Measurements from ENCODE around the gene ANKRD44. TPM values are rescaled to one million over a fixed set of nuclear protein-coding genes. Genes with fewer than 3 reads are reported as not detected.

Gene ANKRD44
- total RNA-seq, 2 donors from 2014 or later, result 7.0 to 10.1 TPM

DNA sequence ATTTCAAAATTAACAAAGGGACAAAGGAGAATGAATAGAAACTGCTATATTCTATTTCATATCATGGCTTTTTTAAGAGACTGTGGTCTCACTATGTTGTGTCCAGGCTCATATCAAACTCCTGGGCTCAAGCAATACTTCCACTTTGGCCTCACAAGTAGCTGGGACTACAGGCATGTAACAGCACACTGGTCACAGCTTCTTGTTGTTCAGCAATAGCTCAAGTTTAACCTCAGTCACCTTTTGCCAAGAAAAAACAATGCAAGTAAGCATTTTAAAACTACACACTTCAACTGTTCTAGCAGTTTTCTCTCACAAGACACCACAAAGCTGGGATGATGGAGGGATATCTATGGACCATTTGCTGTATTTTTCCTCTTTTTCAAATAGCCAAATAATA lies 77.1 kb downstream of the ANKRD44 start:
- DNase-seq (ENCODE audit: low spot score), result no peak
- Histone ChIP-seq H3K36me3 (no peaks in the 10 kb centered on the region), H3K4me3 (no peak overlapping the region), H3K27me3 (no peaks in the 10 kb centered on the region), H3K4me1 (peaks cover 0 to 4% of the 10 kb centered on the region in 2 donors), H3K9me3 (no peaks in the 10 kb centered on the region), H3K27ac (no peak overlapping the region)
- TF ChIP-seq, protein P1, sequence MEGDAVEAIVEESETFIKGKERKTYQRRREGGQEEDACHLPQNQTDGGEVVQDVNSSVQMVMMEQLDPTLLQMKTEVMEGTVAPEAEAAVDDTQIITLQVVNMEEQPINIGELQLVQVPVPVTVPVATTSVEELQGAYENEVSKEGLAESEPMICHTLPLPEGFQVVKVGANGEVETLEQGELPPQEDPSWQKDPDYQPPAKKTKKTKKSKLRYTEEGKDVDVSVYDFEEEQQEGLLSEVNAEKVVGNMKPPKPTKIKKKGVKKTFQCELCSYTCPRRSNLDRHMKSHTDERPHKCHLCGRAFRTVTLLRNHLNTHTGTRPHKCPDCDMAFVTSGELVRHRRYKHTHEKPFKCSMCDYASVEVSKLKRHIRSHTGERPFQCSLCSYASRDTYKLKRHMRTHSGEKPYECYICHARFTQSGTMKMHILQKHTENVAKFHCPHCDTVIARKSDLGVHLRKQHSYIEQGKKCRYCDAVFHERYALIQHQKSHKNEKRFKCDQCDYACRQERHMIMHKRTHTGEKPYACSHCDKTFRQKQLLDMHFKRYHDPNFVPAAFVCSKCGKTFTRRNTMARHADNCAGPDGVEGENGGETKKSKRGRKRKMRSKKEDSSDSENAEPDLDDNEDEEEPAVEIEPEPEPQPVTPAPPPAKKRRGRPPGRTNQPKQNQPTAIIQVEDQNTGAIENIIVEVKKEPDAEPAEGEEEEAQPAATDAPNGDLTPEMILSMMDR (IDR thresholded peaks at IDR 0.05), result no peak

DNA sequence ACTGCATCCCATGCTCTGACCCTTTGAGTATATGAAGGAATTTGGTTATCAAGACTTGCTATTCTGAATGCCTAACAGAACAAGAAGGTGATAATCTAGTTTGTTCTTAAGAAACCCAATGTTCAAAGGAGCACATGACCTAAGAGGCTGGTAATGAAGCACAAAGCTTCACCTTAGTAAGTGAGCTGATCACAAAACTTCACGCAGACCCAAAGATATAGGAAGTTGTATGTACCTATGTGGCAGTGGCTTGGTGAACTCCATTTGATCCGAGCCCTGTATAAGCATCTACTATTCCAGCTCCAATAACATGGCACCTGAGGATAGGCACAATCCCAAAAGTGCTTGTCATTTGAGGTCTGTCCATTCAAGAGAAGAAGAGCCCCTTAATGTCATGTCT lies 78.6 kb downstream of the ANKRD44 start:
- Histone ChIP-seq H3K4me1 (peaks cover 0 to 4% of the 10 kb centered on the region in 2 donors), H3K9me3 (no peaks in the 10 kb centered on the region), H3K27me3 (no peaks in the 10 kb centered on the region), H3K27ac (no peak overlapping the region), H3K36me3 (no peaks in the 10 kb centered on the region), H3K4me3 (no peak overlapping the region)
- TF ChIP-seq, protein P1 (IDR thresholded peaks at IDR 0.05), result no peak
- DNase-seq (ENCODE audit: low spot score), result no peak

DNA sequence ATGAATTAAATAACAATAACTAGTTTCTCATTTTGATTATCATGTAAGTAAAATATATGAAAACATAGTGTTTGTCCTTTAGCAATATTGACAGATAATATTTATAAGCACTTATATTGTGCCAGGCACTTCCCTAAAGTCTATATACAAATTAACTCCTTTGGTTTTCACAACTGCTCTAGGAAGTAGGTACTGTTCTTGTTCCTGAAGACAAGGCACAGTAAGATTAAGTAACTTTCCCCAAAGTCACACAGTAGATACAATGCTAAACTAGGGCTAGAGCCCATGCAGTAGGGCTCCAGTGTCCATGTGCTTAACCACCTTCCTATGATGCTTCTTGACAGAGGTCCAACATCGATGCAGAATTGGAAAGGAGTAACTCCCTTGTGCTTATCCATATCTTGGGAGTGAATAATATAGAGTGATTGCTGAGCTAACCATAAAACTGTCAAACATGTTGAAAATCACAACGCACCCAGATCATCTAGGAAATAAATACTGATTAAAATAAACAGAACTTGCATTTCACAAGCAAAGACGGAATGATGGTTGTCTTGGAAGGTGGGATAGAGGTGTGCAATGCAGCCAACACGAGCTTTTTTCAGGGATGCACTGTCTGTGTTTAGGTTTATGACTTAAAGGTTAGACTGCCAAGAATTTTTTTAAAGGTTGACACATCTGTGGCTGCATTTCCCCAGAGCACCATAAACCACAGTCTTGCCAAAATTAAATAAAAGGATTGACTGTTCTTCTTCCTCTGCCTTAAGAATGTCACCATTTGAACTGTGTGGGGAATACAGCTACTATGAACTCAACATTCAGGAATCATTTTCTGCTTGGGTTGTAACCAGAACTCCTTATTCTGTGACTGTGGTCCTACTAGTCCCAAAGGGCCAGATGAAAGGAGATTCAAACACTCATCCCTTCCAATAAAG lies 80.8 kb downstream of the ANKRD44 start:
- peaks cover 0 to 4% of the 10 kb centered on the region in 2 donors for H3K4me1 ChIP-seq
- TF ChIP-seq, protein P1 (IDR thresholded peaks at IDR 0.05), result no peak
- no peak for DNase-seq (ENCODE audit: low spot score)

DNA sequence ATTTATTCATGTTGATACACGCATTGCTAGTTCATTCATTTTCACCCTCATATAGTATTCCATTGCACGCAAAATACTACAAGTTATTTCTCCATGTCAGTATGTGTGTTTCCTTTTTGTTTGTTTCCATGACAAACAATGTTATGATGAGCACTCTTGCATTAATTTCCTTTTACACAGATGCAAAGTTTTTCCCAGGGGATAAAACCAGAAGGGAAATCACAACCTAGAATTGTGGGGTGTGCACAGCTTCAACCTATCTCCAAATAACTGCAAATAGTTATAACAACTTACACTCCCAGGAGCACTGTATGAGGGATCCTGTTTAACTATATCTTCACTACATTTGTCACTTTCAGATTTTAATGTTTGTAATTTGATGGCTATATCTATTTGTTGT lies 87.1 kb downstream of the ANKRD44 start:
- no peak for DNase-seq (ENCODE audit: low spot score)
- H3K27me3 ChIP-seq, result no peaks in the 10 kb centered on the region
- no peak overlapping the region for H3K4me3 ChIP-seq
- H3K36me3 ChIP-seq, result no peaks in the 10 kb centered on the region
- TF ChIP-seq, protein P1 (IDR thresholded peaks at IDR 0.05), result no peak
- H3K27ac ChIP-seq, result no peak overlapping the region
- no peaks in the 10 kb centered on the region for H3K4me1 ChIP-seq
- H3K9me3 ChIP-seq, result no peaks in the 10 kb centered on the region

More for the DNA sequence above, 80.8 kb downstream of the ANKRD44 start:
- H3K27me3 ChIP-seq, result no peaks in the 10 kb centered on the region
- no peak overlapping the region for H3K27ac ChIP-seq
- H3K9me3 ChIP-seq, result no peaks in the 10 kb centered on the region
- H3K4me3 ChIP-seq, result no peak overlapping the region
- no peaks in the 10 kb centered on the region for H3K36me3 ChIP-seq

DNA sequence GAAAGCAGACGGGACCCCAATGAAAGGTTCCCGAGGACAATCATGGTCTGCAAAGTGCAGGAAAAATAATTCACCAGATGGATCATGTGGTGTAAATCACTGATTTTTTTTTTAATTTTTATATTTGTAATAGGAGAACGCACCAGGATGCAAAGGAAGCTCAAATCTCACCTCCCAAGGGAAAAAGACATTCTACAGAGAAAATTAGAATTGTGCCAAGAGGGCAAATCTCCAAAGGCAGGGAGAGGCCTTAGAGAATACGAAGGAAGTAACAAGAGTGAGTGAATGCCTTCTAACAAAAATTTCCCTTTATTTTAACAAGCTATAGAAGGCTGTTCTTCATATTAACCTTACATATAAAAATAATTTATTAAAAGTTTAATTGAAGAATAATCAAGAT lies 90.9 kb downstream of the ANKRD44 start:
- TF ChIP-seq, protein P1 (IDR thresholded peaks at IDR 0.05), result no peak
- Histone ChIP-seq H3K36me3 (no peaks in the 10 kb centered on the region), H3K27ac (no peak overlapping the region), H3K27me3 (no peaks in the 10 kb centered on the region), H3K4me1 (peaks cover 0 to 16% of the 10 kb centered on the region in 2 donors), H3K4me3 (no peak overlapping the region), H3K9me3 (no peaks in the 10 kb centered on the region)
- no peak for DNase-seq (ENCODE audit: low spot score)

Measured in right atrium auricular region (tissue), 2 donors.